Prostate gland (tissue), 2 donors: Measurements from ENCODE around the gene DHODH. TPM values are rescaled to one million over a fixed set of nuclear protein-coding genes. Genes with fewer than 3 reads are reported as not detected.

Experiments used
- DNase-seq: peaks from one replicate; pipeline ENCODE4 v3.0.0-alpha.2; 2019; ENCODE audit warnings: low spot score
- H3K27ac ChIP-seq, 2 donors: fragments of 200-600 bp; sonication (generic); 2 replicates each; pipeline ENCODE4 v1.5.1; 2017 to 2019
- H3K27me3 ChIP-seq: fragments of 200-600 bp; sonication (generic); replicated peaks from 2 replicates; pipeline ENCODE4 v1.5.1; 2019; ENCODE audit not compliant: insufficient read depth
- H3K36me3 ChIP-seq, 2 donors: fragments of 200-600 bp; sonication (generic); 1 replicate in 1 of 2; 2 replicates in 1 of 2; pipeline versions ENCODE4 v1.5.1 to v1.8.1; 2017 to 2019
- H3K4me1 ChIP-seq: fragments of 200-600 bp; sonication (generic); replicated peaks from 2 replicates; pipeline ENCODE4 v1.5.1; 2019
- H3K4me3 ChIP-seq, 2 donors: fragments of 200-600 bp; sonication (generic); 2 replicates each; pipeline ENCODE4 v1.5.1; 2017 to 2019
- H3K9me3 ChIP-seq: fragments of 200-600 bp; sonication (generic); 2 replicates; pipeline ENCODE4 v1.5.1; 2017
- CTCF ChIP-seq, 4 experiments: fragments of 200-600 bp in 2 of 4; fragments of 450-650 bp in 2 of 4; sonication (generic) in 2 of 4; IDR thresholded peaks; 1 replicate in 3 of 4; 2 replicates in 1 of 4; pipeline ENCODE4 v1.5.1; 2016 to 2019; ENCODE audit warnings: antibody characterized with exemption in 4 of 4, mild to moderate bottlenecking in 2 of 4, moderate library complexity in 2 of 4
- POLR2A ChIP-seq: fragments of 450-650 bp; IDR thresholded peaks from one replicate; pipeline ENCODE4 v1.6.1; 2016; ENCODE audit warnings: antibody characterized with exemption, mild to moderate bottlenecking
- POLR2AphosphoS5 ChIP-seq: sonication (generic); formaldehyde crosslinking; IDR thresholded peaks from one replicate; pipeline ENCODE4 v1.6.1; 2017; ENCODE audit warnings: antibody characterized with exemption
- WGBS: methylation state at CpG from one replicate; pipeline ENCODE4 v1.1.5; 2018; 5-methylcytosine and 5-hydroxymethylcytosine counted together
- intact Hi-C: fragments of 100-400 bp; cut with DNase I; formaldehyde crosslinking; loops from one replicate; pipeline ENCODE4 v1.14.2; 2022
- total RNA-seq, 2 donors: library from RNA; depleted of rRNA; stranded (reverse); fragments of >200 nt; gene quantifications; one replicate each; pipeline ENCODE4 v1.1.0, GENCODE V29; 2016

DHODH gene
- total RNA-seq, 2 donors from 2014 or later = 4.4 to 7.7 TPM

DNA sequence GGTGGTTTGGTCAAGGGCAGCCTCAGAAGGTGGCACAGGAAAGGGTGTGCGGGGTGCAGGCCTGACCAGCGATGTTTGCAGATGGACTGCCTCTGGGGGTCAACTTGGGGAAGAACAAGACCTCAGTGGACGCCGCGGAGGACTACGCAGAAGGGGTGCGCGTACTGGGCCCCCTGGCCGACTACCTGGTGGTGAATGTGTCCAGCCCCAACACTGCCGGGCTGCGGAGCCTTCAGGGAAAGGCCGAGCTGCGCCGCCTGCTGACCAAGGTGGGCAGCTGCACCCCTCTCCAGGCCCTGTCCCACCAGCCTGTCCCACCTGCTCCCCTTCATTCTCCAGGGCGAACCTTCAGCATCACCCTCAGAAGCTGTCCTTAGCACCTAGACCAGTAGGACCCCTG lies 12.5 kb downstream of the DHODH start:
- Histone ChIP-seq H3K4me3 (no peak overlapping the region), H3K27me3 (no peaks in the 10 kb centered on the region), H3K27ac (no peak overlapping the region), H3K36me3 (no peaks in the 10 kb centered on the region), H3K9me3 (no peaks in the 10 kb centered on the region), H3K4me1 (no peaks in the 10 kb centered on the region)
- TF ChIP-seq POLR2A = no peak
- no peak for TF ChIP-seq CTCF (IDR thresholded peaks at IDR 0.05)
- TF ChIP-seq POLR2AphosphoS5 = no peak
- DNase-seq = no peak
- WGBS = 76% methylated on average over 15 of the region's 15 CpGs
- intact Hi-C loops = no loop called here

DNA sequence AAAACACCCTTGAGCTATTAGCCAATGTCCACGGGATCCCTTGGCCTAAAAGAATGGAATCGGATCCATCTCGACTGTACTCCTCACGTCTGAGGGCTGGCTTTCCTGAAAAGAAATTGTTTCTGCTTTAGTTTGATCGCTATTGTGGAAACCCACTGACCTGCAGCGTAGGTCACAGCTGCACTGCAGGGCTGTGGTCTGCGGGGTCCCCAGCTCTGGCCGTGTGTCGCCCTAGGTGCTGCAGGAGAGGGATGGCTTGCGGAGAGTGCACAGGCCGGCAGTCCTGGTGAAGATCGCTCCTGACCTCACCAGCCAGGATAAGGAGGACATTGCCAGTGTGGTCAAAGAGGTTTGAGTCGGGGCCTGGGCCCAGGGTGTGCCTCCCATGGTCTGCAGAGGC lies 13.6 kb downstream of the DHODH start:
- TF ChIP-seq POLR2AphosphoS5 = no peak
- TF ChIP-seq CTCF (IDR thresholded peaks at IDR 0.05) = no peak
- TF ChIP-seq POLR2A = no peak
- DNase-seq = no peak
- intact Hi-C loops = no loop called here
- Histone ChIP-seq H3K27me3 (no peaks in the 10 kb centered on the region), H3K9me3 (no peaks in the 10 kb centered on the region), H3K4me3 (no peak overlapping the region), H3K36me3 (no peaks in the 10 kb centered on the region), H3K27ac (no peak overlapping the region), H3K4me1 (no peaks in the 10 kb centered on the region)
- WGBS = 97% methylated on average over 13 of the region's 13 CpGs

GRCh38 chr16:72023962-72024361 lies 15.4 kb downstream of the DHODH start:
- Histone ChIP-seq H3K27ac (peak overlapping the region in 1 of 2 donors; percentile 15), H3K27me3 (no peaks in the 10 kb centered on the region), H3K36me3 (no peaks in the 10 kb centered on the region), H3K4me3 (no peak overlapping the region), H3K4me1 (no peaks in the 10 kb centered on the region), H3K9me3 (no peaks in the 10 kb centered on the region)
- 72% methylated on average over 10 of the region's 10 CpGs for WGBS
- TF ChIP-seq POLR2AphosphoS5 (peak; percentile 27), POLR2A (no peak)
- no peak for DNase-seq
- intact Hi-C loops = no loop called here

DNA sequence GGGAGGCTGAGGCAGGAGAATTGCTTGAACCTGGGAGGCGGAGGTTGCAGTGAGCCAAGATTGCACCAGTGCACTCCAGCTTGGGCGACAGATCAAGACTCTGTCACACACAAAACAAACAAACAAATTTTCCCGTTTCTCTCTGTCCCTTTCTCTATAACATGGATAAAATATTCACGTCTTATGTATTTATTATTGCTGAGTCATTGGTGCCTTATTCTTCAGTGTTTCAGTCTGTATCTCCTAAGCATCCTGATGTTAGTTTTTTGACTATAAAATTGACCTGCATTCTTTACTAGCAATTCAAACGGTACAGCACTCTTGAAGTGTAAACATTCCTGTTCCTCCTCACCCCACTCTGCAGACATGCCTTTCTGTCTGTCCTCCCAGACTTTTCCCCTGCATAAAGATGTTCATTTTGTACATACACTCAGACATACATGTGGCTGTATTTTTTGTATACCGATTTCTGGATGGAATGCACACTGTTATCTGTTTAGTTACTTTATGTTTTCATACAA lies 16.4 kb downstream of the DHODH start:
- Histone ChIP-seq H3K4me3 (no peak overlapping the region), H3K4me1 (no peaks in the 10 kb centered on the region), H3K27ac (no peak overlapping the region), H3K36me3 (no peaks in the 10 kb centered on the region), H3K9me3 (no peaks in the 10 kb centered on the region), H3K27me3 (no peaks in the 10 kb centered on the region)
- intact Hi-C loops = no loop called here
- no peak for TF ChIP-seq POLR2A
- no peak for TF ChIP-seq POLR2AphosphoS5
- TF ChIP-seq CTCF (IDR thresholded peaks at IDR 0.05) = no peak
- DNase-seq = no peak
- 55% methylated on average over 6 of the region's 6 CpGs for WGBS

- 85% methylated on average over 19 of the region's 19 CpGs for WGBS
- H3K36me3 ChIP-seq = no peaks in the 10 kb centered on the region
- DNase-seq = no peak
- intact Hi-C loops = no loop called here
- no peak overlapping the region for H3K27ac ChIP-seq
- no peaks in the 10 kb centered on the region for H3K9me3 ChIP-seq
- H3K4me3 ChIP-seq = no peak overlapping the region
- no peak for TF ChIP-seq POLR2AphosphoS5
- TF ChIP-seq POLR2A = no peak
- no peak for TF ChIP-seq CTCF (IDR thresholded peaks at IDR 0.05)
- no peaks in the 10 kb centered on the region for H3K27me3 ChIP-seq
- H3K4me1 ChIP-seq = no peaks in the 10 kb centered on the region
Measured at GRCh38 chr16:72025404-72026114, 17.0 kb downstream of the DHODH start.
